Measurements from ENCODE around the gene EXOC3L4.

DNA sequence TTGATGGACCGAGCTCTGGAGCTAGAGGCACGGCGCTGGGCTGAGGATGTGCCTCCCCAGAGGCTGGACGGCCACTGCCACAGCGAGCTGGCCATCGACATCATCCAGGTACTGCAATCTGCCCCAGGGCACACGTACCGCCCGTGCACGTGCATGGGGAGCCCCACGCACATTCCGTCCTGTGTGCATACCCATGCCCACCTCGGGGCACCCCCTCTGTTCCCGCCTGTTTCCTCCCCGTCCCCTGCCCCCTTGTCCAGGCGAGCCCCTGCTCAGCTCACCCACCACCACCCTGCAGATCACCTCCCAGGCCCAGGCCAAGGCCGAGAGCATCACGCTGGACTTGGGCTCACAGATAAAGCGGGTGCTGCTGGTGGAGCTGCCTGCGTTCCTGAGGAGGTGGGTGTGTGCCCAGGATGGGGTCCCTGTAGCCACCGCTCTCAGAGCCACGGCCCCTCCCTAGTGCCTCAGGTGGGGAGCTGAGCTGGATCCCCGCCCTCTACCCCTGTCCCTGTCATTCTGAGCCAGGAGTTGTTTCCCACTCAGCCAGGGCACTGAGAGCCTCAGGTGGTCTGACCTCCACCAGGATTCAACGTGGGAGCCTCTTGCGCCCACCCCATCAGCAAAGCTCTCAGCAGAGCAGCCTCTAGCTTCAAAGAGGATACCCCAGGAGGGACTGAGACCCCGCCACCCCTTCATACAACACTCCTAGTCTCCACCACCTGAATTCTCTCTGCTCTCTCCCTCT, 35.7 kb downstream of the EXOC3L4 start:
- TF ChIP-seq, protein P1, sequence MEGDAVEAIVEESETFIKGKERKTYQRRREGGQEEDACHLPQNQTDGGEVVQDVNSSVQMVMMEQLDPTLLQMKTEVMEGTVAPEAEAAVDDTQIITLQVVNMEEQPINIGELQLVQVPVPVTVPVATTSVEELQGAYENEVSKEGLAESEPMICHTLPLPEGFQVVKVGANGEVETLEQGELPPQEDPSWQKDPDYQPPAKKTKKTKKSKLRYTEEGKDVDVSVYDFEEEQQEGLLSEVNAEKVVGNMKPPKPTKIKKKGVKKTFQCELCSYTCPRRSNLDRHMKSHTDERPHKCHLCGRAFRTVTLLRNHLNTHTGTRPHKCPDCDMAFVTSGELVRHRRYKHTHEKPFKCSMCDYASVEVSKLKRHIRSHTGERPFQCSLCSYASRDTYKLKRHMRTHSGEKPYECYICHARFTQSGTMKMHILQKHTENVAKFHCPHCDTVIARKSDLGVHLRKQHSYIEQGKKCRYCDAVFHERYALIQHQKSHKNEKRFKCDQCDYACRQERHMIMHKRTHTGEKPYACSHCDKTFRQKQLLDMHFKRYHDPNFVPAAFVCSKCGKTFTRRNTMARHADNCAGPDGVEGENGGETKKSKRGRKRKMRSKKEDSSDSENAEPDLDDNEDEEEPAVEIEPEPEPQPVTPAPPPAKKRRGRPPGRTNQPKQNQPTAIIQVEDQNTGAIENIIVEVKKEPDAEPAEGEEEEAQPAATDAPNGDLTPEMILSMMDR (IDR thresholded peaks at IDR 0.05; ENCODE audit: control extremely low read depth in 1 of 3, insufficient read depth in 1 of 3, low read depth in 1 of 3, low read length in 3 of 3), result no peak
- TF ChIP-seq SIN3A (conservative IDR thresholded peaks at IDR 0.05 in 1 of 2, IDR thresholded peaks at IDR 0.05 in 1 of 2; ENCODE audit: low read depth in 1 of 2, low read length in 2 of 2), result no peak
- TF ChIP-seq POLR2A (IDR thresholded peaks at IDR 0.05; ENCODE audit: control extremely low read depth in 1 of 2, low read depth in 2 of 2, low read length in 2 of 2), result no peak
- no peak for TF ChIP-seq GABPA (IDR thresholded peaks at IDR 0.05; ENCODE audit: borderline replicate concordance, insufficient read depth, low read length)
- TF ChIP-seq SRF (IDR thresholded peaks at IDR 0.05; ENCODE audit: low read depth, low read length), result no peak
- no peak for TF ChIP-seq JUND (IDR thresholded peaks at IDR 0.05; ENCODE audit: low read length)
- TF ChIP-seq TCF12 (IDR thresholded peaks at IDR 0.05; ENCODE audit: low read depth, low read length), result no peak
- TF ChIP-seq EZH2 (IDR thresholded peaks at IDR 0.05; ENCODE audit: low read depth, low read length, severe bottlenecking), result no peak

Data from H1 (cell line).